ENCODE results near the gene GRIK4.

GRIK4 gene

DNA sequence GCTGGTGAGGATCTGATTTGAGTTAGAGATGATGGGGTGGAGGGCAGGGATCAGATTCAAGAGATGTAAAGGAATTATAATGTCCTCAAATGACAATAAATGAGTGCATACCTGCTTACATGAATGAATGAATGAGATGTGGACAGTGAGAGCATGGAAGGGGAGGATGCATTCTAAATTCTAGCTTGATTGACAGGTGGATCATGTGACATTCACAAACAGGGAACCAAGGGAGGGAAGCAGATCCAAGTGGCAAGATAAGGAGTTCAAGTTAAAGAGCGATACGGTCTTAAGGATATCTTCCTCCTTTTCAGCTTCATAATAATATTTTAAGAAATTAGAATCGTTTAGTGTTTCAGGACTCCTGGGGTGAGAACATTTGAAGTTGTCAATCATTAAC, 341.9 kb downstream of the GRIK4 start:
- TF ChIP-seq SPI1 (IDR thresholded peaks at IDR 0.05; ENCODE audit: borderline replicate concordance, low read depth) (no peak), GABPA (IDR thresholded peaks at IDR 0.05; ENCODE audit: low read depth) (no peak)
- H3K27ac ChIP-seq (replicated peaks), result no peak overlapping the region
- DNase-seq (ENCODE audit: low read depth in 1 of 2, low spot score in 1 of 2), result no peak
- H3K4me3 ChIP-seq (replicated peaks; ENCODE audit: insufficient read depth, low read length), result no peak overlapping the region
- H3K27me3 ChIP-seq (ENCODE audit: insufficient read depth, poor library complexity, severe bottlenecking), result peaks cover 3% of the 10 kb centered on the region

DNA sequence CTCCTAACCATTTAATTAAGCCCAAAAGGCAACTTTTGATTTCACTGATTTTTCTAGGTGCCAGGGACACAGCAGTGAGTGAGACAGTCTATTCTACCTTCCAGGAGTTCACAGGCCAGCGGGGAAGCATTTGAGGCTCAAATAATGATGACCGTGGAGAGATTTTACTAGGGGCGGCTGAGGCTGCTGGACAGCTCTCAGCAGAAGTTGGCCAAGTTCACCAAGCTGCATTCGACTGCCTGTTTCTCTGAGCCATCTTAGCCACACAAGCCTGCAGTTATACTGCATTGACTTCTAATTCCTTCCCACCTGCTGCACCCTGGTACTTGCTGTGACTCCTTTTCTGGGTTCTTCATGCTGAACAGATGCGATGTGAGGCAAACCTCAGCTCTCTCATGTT, 343.4 kb downstream of the GRIK4 start:
- Histone ChIP-seq H3K27me3 (ENCODE audit: insufficient read depth, poor library complexity, severe bottlenecking) (no peaks in the 10 kb centered on the region), H3K27ac (replicated peaks) (no peak overlapping the region), H3K4me3 (replicated peaks; ENCODE audit: insufficient read depth, low read length) (no peak overlapping the region)
- TF ChIP-seq, protein P1, sequence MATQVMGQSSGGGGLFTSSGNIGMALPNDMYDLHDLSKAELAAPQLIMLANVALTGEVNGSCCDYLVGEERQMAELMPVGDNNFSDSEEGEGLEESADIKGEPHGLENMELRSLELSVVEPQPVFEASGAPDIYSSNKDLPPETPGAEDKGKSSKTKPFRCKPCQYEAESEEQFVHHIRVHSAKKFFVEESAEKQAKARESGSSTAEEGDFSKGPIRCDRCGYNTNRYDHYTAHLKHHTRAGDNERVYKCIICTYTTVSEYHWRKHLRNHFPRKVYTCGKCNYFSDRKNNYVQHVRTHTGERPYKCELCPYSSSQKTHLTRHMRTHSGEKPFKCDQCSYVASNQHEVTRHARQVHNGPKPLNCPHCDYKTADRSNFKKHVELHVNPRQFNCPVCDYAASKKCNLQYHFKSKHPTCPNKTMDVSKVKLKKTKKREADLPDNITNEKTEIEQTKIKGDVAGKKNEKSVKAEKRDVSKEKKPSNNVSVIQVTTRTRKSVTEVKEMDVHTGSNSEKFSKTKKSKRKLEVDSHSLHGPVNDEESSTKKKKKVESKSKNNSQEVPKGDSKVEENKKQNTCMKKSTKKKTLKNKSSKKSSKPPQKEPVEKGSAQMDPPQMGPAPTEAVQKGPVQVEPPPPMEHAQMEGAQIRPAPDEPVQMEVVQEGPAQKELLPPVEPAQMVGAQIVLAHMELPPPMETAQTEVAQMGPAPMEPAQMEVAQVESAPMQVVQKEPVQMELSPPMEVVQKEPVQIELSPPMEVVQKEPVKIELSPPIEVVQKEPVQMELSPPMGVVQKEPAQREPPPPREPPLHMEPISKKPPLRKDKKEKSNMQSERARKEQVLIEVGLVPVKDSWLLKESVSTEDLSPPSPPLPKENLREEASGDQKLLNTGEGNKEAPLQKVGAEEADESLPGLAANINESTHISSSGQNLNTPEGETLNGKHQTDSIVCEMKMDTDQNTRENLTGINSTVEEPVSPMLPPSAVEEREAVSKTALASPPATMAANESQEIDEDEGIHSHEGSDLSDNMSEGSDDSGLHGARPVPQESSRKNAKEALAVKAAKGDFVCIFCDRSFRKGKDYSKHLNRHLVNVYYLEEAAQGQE (IDR thresholded peaks at IDR 0.05; ENCODE audit: insufficient replicate concordance, low read depth), result peak; percentile 72
- TF ChIP-seq, protein P2, sequence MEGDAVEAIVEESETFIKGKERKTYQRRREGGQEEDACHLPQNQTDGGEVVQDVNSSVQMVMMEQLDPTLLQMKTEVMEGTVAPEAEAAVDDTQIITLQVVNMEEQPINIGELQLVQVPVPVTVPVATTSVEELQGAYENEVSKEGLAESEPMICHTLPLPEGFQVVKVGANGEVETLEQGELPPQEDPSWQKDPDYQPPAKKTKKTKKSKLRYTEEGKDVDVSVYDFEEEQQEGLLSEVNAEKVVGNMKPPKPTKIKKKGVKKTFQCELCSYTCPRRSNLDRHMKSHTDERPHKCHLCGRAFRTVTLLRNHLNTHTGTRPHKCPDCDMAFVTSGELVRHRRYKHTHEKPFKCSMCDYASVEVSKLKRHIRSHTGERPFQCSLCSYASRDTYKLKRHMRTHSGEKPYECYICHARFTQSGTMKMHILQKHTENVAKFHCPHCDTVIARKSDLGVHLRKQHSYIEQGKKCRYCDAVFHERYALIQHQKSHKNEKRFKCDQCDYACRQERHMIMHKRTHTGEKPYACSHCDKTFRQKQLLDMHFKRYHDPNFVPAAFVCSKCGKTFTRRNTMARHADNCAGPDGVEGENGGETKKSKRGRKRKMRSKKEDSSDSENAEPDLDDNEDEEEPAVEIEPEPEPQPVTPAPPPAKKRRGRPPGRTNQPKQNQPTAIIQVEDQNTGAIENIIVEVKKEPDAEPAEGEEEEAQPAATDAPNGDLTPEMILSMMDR (IDR thresholded peaks at IDR 0.05; ENCODE audit: insufficient read depth, low read length), result no peak
- DNase-seq (ENCODE audit: low read depth in 1 of 2, low spot score in 1 of 2), result no peak

DNA sequence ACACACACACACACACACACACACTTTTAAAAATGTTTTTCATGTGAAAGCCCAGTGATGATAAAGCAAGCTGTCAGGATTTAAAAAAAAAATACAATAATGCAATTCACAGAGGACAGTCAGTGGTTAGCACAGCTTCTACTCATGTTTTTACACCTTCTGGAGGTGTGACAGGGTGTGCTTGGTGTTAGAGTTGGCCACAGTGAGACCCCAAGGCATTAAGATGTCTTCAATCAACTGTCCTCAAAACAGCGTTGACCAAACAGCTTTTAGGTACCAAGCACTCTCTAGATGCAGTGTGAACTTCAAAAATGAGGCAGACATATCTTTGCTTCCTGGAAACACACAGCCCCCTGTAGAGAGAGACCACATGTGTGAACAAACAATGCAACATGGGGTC, 346.0 kb downstream of the GRIK4 start:
- no peak overlapping the region for H3K27ac ChIP-seq (replicated peaks)
- TF ChIP-seq, protein P2 (IDR thresholded peaks at IDR 0.05; ENCODE audit: insufficient read depth, low read length), result no peak
- TF ChIP-seq, protein P1 (IDR thresholded peaks at IDR 0.05; ENCODE audit: insufficient replicate concordance, low read depth), result no peak
- TF ChIP-seq SPI1 (IDR thresholded peaks at IDR 0.05; ENCODE audit: borderline replicate concordance, low read depth) (no peak), GABPA (IDR thresholded peaks at IDR 0.05; ENCODE audit: low read depth) (no peak), POLR2AphosphoS5 (IDR thresholded peaks at IDR 0.05; ENCODE audit: low read depth) (no peak)
- DNase-seq (ENCODE audit: low read depth in 1 of 2, low spot score in 1 of 2), result no peak
- no peak overlapping the region for H3K4me3 ChIP-seq (replicated peaks; ENCODE audit: insufficient read depth, low read length)
- H3K27me3 ChIP-seq (ENCODE audit: insufficient read depth, poor library complexity, severe bottlenecking), result no peaks in the 10 kb centered on the region

DNA sequence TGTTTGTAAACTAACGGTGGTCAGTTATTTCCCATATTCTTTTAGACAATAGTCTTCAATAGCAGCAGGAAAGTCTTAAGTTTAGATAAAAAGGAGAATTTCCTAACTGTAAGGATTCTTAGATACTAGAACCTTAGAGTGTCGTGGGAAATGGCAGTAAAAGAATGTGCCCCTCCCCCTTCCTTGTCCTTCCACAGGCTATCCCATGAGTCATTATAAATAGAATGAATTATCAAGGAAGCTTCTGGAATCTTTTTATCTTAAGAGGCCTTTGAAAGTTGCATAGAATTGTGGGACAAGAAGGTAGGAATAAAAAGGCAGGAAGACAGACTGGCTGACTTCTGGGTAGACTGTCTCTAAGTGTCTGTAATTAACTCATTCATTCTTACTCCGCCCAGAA, 347.2 kb downstream of the GRIK4 start:
- DNase-seq (ENCODE audit: low read depth in 1 of 2, low spot score in 1 of 2), result no peak
- Histone ChIP-seq H3K27ac (replicated peaks) (no peak overlapping the region), H3K27me3 (ENCODE audit: insufficient read depth, poor library complexity, severe bottlenecking) (no peaks in the 10 kb centered on the region), H3K4me3 (replicated peaks; ENCODE audit: insufficient read depth, low read length) (no peak overlapping the region)
- TF ChIP-seq, protein P1 (IDR thresholded peaks at IDR 0.05; ENCODE audit: insufficient replicate concordance, low read depth), result no peak
- TF ChIP-seq, protein P2 (IDR thresholded peaks at IDR 0.05; ENCODE audit: insufficient read depth, low read length), result no peak
- no peak for TF ChIP-seq POLR2AphosphoS5 (IDR thresholded peaks at IDR 0.05; ENCODE audit: low read depth)
